ENCODE data around the gene ADNP. TPM values are rescaled to one million over a fixed set of nuclear protein-coding genes. Genes with fewer than 3 reads are reported as not detected.

Gene ADNP
- total RNA-seq, 1 donor, result 26.8 TPM

DNA sequence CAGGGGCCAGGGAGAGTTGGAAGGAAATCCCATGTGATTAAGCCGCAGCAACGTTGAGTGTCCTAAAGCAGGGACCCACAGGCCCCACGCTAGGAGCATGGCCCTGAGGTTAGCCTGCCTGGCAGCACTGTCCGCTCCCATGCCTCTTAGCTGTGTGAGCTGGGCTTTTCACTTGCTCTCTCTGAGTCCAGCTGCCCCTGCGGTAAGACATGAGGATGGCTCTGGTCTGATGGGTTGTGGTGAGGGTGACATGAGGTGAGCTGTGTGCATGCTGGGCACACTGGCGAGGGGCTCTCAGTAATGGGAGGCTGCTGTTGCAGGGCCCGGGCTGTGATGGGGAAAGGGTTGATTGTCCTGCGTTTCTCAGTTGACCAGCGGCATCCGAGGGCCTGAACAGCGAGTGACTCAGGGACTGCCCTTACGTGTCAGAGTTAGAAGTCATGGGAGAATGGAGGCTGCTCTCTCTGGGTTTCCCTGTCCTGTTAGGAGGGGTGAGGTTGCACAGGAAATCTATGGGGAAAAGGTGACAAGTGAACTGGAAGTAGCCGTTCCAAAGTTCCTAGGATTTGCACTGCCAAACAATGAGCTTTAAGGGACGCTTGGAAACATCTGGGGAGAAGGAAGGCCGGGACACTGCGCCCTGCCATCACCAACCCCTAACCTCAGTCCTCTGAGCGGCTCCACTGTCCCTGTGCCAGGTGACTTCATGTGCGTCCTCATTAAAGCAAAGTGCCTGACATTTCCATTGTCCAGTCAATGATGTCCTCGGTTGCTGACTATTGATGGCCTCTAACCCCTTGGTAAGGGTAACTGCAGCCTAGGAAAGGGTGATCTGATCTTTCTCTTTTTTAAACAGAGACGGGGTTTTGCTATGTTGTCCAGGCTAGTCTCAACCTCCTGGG lies 51.3 kb downstream of the ADNP start:
- no peak for DNase-seq (ENCODE audit: low read depth)
- TF ChIP-seq, protein P1, sequence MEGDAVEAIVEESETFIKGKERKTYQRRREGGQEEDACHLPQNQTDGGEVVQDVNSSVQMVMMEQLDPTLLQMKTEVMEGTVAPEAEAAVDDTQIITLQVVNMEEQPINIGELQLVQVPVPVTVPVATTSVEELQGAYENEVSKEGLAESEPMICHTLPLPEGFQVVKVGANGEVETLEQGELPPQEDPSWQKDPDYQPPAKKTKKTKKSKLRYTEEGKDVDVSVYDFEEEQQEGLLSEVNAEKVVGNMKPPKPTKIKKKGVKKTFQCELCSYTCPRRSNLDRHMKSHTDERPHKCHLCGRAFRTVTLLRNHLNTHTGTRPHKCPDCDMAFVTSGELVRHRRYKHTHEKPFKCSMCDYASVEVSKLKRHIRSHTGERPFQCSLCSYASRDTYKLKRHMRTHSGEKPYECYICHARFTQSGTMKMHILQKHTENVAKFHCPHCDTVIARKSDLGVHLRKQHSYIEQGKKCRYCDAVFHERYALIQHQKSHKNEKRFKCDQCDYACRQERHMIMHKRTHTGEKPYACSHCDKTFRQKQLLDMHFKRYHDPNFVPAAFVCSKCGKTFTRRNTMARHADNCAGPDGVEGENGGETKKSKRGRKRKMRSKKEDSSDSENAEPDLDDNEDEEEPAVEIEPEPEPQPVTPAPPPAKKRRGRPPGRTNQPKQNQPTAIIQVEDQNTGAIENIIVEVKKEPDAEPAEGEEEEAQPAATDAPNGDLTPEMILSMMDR (IDR thresholded peaks at IDR 0.05; ENCODE audit: insufficient read depth, low read depth, low read length), result no peak
- H3K4me3 ChIP-seq (ENCODE audit: low read depth, low read length), result no peak overlapping the region

DNA sequence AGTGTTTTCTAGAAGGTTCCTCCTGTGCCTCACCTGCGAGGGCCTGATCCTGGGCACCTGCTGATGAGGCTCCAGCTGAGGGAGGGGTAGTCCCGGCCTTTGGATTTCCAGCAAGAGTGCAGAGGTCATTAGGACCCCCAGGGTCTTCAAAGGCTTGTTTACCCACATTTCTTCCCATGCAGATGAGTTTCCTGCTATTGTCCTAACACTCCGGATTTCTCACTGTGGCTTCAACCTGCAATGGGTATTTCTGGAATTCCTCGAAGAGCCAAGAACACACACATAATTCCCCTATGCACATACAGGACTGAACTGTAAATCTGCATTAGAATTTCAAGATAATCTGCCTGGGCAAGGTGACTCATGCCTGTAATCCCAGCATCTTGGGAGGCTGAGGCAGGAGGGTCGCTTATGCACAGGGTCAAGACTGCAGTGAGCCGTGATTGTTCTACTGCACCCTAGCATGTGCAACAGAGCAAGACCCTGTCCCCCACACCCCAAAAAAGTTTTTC lies 53.9 kb downstream of the ADNP start:
- TF ChIP-seq, protein P1 (IDR thresholded peaks at IDR 0.05; ENCODE audit: insufficient read depth, low read depth, low read length), result no peak
- no peak for DNase-seq (ENCODE audit: low read depth)
- no peak overlapping the region for H3K4me3 ChIP-seq (ENCODE audit: low read depth, low read length)

DNA sequence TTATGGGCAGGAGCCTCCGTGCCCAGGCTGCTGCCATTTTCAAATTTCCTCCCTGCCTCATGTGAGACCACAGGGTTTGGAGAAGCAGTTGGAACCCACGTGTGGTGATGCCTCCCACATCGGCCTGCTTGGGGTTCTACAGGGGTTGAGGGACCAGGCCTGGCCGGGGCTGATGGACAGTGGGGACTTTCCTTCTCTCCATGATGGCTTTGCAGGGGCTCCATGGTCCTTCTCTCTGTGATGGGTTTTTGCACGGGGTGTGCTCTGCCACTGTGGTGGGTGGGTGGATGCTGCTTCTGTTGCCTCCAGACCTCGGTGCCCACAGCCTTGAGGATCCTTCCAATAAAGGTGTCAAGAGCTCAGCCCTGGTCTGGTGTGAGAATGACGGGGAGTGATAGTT lies 54.4 kb downstream of the ADNP start:
- DNase-seq (ENCODE audit: low read depth), result no peak
- H3K4me3 ChIP-seq (ENCODE audit: low read depth, low read length), result no peak overlapping the region
- TF ChIP-seq, protein P1 (IDR thresholded peaks at IDR 0.05; ENCODE audit: insufficient read depth, low read depth, low read length), result no peak

DNA sequence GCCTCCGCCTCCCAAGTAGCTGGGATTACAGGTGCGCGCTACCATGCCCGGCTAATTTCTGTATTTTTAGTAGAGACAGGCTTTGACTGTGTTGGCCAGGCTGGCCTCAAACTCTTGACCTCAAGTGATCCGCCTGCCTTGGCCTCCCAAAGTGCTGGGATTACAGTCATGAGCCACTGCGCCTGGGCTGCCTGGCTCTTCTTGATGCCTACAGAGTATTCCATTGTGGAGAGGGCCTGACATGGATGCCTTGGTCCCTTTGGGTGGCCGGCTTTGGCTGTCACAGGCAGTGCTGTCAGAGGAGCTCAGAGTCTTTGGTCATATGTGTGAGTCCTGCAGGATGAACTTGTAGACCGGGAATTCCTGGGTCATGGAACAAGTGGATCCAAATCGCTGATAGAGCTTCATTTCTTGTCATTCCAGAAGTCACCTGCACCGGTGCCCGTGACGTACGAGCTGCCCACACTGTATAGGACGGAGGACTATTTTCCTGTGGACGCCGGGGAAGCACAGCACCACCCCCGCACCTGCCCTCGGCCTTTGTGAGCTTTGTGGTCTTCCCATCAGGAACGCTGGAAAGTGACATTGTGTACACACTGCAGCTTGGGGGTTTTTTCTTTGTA lies 55.1 kb downstream of the ADNP start:
- TF ChIP-seq, protein P1 (IDR thresholded peaks at IDR 0.05; ENCODE audit: insufficient read depth, low read depth, low read length), result no peak
- no peak for DNase-seq (ENCODE audit: low read depth)
- no peak overlapping the region for H3K4me3 ChIP-seq (ENCODE audit: low read depth, low read length)

DNA sequence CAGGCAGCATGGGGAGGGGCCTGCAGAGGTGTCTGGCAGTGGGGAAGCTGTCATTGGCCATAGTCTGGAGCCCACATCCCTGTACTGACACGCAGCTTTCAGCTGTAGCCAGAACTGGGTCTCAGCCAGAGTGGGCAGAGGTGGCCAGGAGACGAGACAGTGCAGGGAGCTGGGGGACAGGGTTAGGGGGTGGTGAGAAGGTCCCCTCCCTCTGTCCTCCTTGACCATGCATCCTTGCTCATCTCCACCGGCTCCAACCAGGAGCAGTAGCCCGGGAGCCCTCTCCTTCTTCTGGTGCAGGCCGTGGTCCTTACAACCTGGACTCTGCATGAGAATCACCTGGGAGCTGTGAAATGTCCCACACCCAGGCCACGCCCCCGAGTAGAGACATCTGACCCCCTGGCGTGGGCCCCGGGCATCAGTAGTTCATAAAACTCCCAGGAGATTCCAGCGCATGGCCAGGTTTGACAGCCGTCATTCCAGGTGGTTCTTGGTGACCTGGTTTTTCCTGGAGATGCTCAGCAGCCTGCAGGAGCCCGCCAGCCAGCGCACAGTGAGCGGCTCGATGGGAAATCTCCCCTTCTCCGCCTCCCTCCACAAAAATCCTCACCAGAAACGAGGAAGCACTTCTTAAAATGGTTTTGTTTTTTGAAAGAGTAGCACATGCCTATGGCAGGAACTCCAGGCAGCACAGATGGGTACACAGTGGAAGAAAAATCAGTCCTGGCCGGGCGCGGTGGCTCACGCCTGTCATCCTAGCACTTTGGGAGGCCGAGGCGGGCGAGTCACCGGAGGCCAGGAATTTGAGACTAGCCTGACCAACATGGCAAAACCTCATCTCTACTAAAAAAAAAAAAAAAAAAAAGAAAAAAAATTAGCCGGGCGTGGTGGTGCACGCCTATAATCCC lies 56.2 kb downstream of the ADNP start:
- TF ChIP-seq, protein P1 (IDR thresholded peaks at IDR 0.05; ENCODE audit: insufficient read depth, low read depth, low read length), result no peak
- H3K4me3 ChIP-seq (ENCODE audit: low read depth, low read length), result no peak overlapping the region
- no peak for DNase-seq (ENCODE audit: low read depth)

DNA sequence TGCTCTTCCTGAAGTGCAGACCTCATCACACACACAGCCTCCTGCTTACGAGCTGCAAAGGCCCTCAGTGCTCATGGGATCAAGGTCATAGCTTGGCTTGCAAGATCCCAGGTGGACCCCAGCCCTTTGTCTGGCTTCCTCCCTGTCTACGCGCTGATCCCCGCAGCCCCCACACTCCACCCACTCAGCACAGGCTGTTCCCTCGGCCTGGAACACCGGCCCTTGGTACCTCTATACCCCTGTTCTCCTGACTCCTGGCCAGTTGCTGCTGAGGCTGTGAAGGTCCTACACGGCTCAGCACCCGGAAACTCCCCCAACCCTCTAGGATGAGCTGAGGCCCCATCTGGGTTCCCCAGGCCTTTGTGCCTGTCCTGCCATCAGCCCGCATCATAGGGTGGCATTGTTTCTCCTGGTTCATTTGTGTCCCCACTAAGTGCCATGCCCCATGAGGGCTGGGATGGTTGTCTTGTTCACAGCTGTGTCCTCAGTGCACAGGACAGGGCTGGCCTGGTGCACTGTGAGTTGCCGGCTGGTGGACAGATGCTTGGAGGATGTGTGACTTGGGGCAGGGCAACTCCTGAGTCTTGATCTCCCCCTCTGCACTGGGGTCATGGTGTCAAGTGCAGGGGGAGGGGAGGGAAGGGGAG lies 57.0 kb downstream of the ADNP start:
- DNase-seq (ENCODE audit: low read depth), result no peak
- no peak overlapping the region for H3K4me3 ChIP-seq (ENCODE audit: low read depth, low read length)
- TF ChIP-seq, protein P1 (IDR thresholded peaks at IDR 0.05; ENCODE audit: insufficient read depth, low read depth, low read length), result no peak
